Smooth muscle cell (in vitro differentiated cells): ENCODE data around the gene SLC25A41. TPM values are rescaled to one million over a fixed set of nuclear protein-coding genes. Genes with fewer than 3 reads are reported as not detected.
A peak's percentile ranks its signal among the peaks of the same experiment; 100 is the strongest.

Source experiments
- DNase-seq: peaks from one replicate; lab custom pipeline; 2025; ENCODE audit not compliant: unreplicated experiment; lab: John Stamatoyannopoulos, UW
- H2AFZ ChIP-seq: fragments of 200-600 bp; sonication (generic); 2 replicates; pipeline ENCODE4 v1.6.0; 2016; ENCODE audit warnings: antibody characterized with exemption, low read depth, mild to moderate bottlenecking
- H3F3A ChIP-seq: fragments of 200-600 bp; sonication (generic); 2 replicates; pipeline ENCODE4 v1.6.0; 2017; ENCODE audit warnings: antibody characterized with exemption, low read depth
- H3K27ac ChIP-seq: fragments of 200-600 bp; sonication (generic); 2 replicates; pipeline ENCODE4 v1.5.1; 2016; ENCODE audit warnings: low read depth, mild to moderate bottlenecking
- H3K27me3 ChIP-seq: fragments of 200-600 bp; sonication (generic); 2 replicates; pipeline ENCODE4 v1.6.1; 2016; ENCODE audit warnings: low read depth, mild to moderate bottlenecking
- H3K36me3 ChIP-seq: fragments of 200-600 bp; sonication (generic); 2 replicates; pipeline ENCODE4 v1.5.1; 2016; ENCODE audit warnings: low read depth
- H3K4me1 ChIP-seq: fragments of 200-600 bp; sonication (generic); 2 replicates; pipeline ENCODE4 v1.5.1; 2016; ENCODE audit warnings: low read depth
- H3K4me2 ChIP-seq: fragments of 200-600 bp; sonication (generic); 2 replicates; pipeline ENCODE4 v1.6.0; 2016; ENCODE audit warnings: mild to moderate bottlenecking
- H3K4me3 ChIP-seq: fragments of 200-600 bp; sonication (generic); 2 replicates; pipeline ENCODE4 v1.5.1; 2016; ENCODE audit warnings: mild to moderate bottlenecking
- H3K79me2 ChIP-seq: fragments of 200-600 bp; sonication (generic); 2 replicates; pipeline ENCODE4 v1.6.0; 2016; ENCODE audit warnings: low read depth, mild to moderate bottlenecking
- H3K9ac ChIP-seq: fragments of 200-600 bp; sonication (generic); 2 replicates; pipeline ENCODE4 v1.6.0; 2016; ENCODE audit warnings: low read depth
- H3K9me3 ChIP-seq: fragments of 200-600 bp; sonication (generic); replicated peaks from 2 replicates; pipeline ENCODE4 v1.5.1; 2016; ENCODE audit warnings: low read depth
- H4K20me1 ChIP-seq: fragments of 200-600 bp; sonication (generic); 2 replicates; pipeline ENCODE4 v1.6.0; 2016; ENCODE audit warnings: low read depth
- CTCF ChIP-seq: fragments of 200-600 bp; sonication (generic); IDR thresholded peaks from 2 replicates; pipeline ENCODE4 v1.5.1; 2017; ENCODE audit warnings: borderline replicate concordance, mild to moderate bottlenecking, antibody characterized with exemption; ENCODE audit not compliant: insufficient read depth, poor library complexity, severe bottlenecking
- WGBS: methylation state at CpG from one replicate; pipeline ENCODE4 v1.1.7; 2016; ENCODE audit warnings: low lambda C conversion rate; 5-methylcytosine and 5-hydroxymethylcytosine counted together
- polyA plus RNA-seq: library from polyadenylated mRNA; unstranded; fragments of >200 nt; fragmentation: Nextera tagmentation; extraction: Ambion mirVana; gene quantifications from 2 replicates; pipeline ENCODE4 v1.2.1, GENCODE V29; 2016
- total RNA-seq: library from RNA; depleted of rRNA; stranded (reverse); fragments of >200 nt; gene quantifications from 2 replicates; pipeline ENCODE4 v1.2.3, GENCODE V29; 2014

Gene SLC25A41
- total and polyA plus RNA-seq, 2 experiments from 2014 or later = 0.30 TPM; not detected in 1

DNA sequence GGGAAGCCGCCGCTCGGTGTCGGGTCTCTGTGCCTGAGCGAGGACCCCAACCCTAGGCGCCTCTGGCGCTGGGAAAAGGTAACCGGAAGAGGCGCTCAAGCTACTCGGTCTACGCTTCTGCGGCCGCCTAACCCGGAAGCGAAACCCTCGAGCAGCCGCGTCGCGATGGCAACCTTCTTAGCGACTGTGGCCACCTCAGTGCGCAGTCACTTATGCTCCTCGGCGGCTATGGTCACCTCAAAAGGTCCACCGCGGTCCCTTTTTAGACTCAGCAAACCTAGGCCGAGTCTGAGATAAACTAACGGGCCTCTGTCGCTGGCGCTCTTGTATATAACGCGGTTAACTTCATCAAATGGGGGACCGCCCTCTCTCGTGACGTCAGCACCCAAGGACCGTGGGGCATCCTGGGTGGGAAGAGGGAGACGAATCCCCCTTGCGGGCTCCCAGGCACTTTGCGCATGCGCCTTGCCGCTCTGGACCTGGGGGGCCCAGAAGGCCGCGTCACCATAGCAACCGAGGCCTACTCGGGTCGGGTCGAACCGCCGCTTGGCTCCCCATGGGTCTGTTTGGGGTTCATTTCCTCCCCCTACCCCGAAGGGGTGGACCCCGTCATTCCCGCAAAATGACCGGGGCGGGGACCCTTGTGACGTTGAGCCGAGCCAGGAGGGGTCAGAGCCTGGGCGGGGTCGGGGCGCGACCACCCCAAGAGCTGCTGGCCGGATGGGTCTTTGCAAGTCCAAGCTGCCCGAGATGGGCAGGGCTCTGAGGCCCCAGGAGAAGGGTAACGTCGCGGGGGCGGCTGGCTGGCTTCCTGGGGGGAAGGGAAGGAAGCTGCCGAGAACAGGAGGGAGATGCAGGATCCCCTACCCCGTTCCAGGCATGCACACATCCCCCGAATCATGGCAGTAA, 40.2 kb downstream of the SLC25A41 start, which contains the start of gene GTF2F1:
GTF2F1 (minus strand) TSS at position 91 of the 909 bp plus-strand sequence. CDS start 169 bp downstream, outside the sequence.
- no peaks in the 10 kb centered on the region for H3K9me3 ChIP-seq
- peak within 1 kb of the TSS; percentile 81 for H2AFZ ChIP-seq
- 1% methylated on average over 64 of the region's 69 CpGs for WGBS

GRCh38 chr19:6392221-6393073, 41.1 kb downstream of the SLC25A41 start:
- Histone ChIP-seq H3K36me3 (peaks cover 7% of the 10 kb centered on the region), H2AFZ (peak overlapping the region; percentile 81), H3K4me2 (peak overlapping the region; percentile 93), H3K79me2 (peaks cover 41% of the 10 kb centered on the region), H3K9me3 (no peaks in the 10 kb centered on the region), H3K27me3 (no peaks in the 10 kb centered on the region), H3K9ac (peak overlapping the region; percentile 97), H3K4me1 (peaks cover 8% of the 10 kb centered on the region), H3K4me3 (peak overlapping the region; percentile 83), H4K20me1 (no peaks in the 10 kb centered on the region), H3K27ac (peak overlapping the region; percentile 99), H3F3A (no peaks in the 10 kb centered on the region)
- 9% methylated on average over 30 of the region's 30 CpGs for WGBS
- TF ChIP-seq CTCF = no peak
- DNase-seq = no peak

More for the DNA sequence above, 40.2 kb downstream of the SLC25A41 start, which contains the start of gene GTF2F1:
- peaks cover 40% of the 10 kb centered on the region for H3K79me2 ChIP-seq
- DNase-seq = peak; percentile 99
- peak within 1 kb of the TSS; percentile 97 for H3K9ac ChIP-seq
- no peak for TF ChIP-seq CTCF
- no peaks in the 10 kb centered on the region for H3K27me3 ChIP-seq
- peak within 1 kb of the TSS; percentile 93 for H3K4me2 ChIP-seq
- H3K4me3 ChIP-seq = peak within 1 kb of the TSS; percentile 83
- H4K20me1 ChIP-seq = no peaks in the 10 kb centered on the region
- peak within 1 kb of the TSS; percentile 99 for H3K27ac ChIP-seq
- H3K36me3 ChIP-seq = peaks cover 7% of the 10 kb centered on the region
- peaks cover 8% of the 10 kb centered on the region for H3K4me1 ChIP-seq
- H3F3A ChIP-seq = no peaks in the 10 kb centered on the region

DNA sequence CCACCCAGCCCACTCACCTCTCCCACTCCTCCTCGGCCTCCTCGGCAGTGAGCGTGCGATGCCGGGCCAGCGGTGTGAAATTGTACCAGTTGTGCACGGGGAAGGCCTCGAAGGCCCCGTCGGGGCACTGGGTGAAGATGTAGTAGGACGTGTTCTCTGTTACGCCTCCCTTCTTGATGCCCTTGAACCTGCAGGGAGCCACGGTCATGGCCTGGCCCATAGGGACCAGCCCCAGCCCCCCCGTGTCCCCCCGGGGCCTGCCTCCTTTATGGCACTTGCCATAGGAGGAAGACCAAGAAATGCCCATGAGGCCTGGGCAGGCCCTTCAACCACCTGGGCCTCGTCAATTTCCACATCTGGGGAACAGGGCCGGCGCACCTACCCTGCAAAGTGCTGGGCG, 46.2 kb downstream of the SLC25A41 start:
- H3K4me3 ChIP-seq = no peak overlapping the region
- WGBS = 100% methylated on average over 13 of the region's 19 CpGs
- peaks cover 7% of the 10 kb centered on the region for H3K36me3 ChIP-seq
- H2AFZ ChIP-seq = no peak overlapping the region
- no peaks in the 10 kb centered on the region for H4K20me1 ChIP-seq
- no peaks in the 10 kb centered on the region for H3K9me3 ChIP-seq
- no peak for TF ChIP-seq CTCF
- peaks cover 35% of the 10 kb centered on the region for H3K79me2 ChIP-seq
- DNase-seq = no peak
- peaks cover 6% of the 10 kb centered on the region for H3K4me1 ChIP-seq
- H3K9ac ChIP-seq = no peak overlapping the region
- H3F3A ChIP-seq = no peaks in the 10 kb centered on the region
- no peak overlapping the region for H3K27ac ChIP-seq
- H3K4me2 ChIP-seq = no peak overlapping the region
- H3K27me3 ChIP-seq = no peaks in the 10 kb centered on the region
